SK-N-SH (cell line): Measurements from ENCODE around the gene SDF2L1.

Experiments used
- CHD2 ChIP-seq: fragments of 150-350 bp; IDR thresholded peaks from 2 replicates; pipeline ENCODE4 v1.6.1; 2018; ENCODE audit warnings: low read length; ENCODE audit not compliant: partially characterized antibody
- FOXJ3 ChIP-seq: sonication (generic); formaldehyde crosslinking; IDR thresholded peaks from 2 replicates; pipeline ENCODE4 v1.5.1; 2020; ENCODE audit warnings: mild to moderate bottlenecking, missing genetic modification reagents
- GATA2 ChIP-seq: sonication (generic); formaldehyde crosslinking; IDR thresholded peaks from 2 replicates; pipeline ENCODE4 v1.5.0; 2020; ENCODE audit warnings: mild to moderate bottlenecking, missing genetic modification reagents
- RAD21 ChIP-seq: IDR thresholded peaks from 2 replicates; pipeline ENCODE4 v1.6.1; 2012; ENCODE audit warnings: mild to moderate bottlenecking, low read length
- TAF1 ChIP-seq: IDR thresholded peaks from 2 replicates; pipeline ENCODE4 v1.6.1; 2012; ENCODE audit warnings: low read depth, mild to moderate bottlenecking, low read length, moderate library complexity, borderline replicate concordance
- TEAD4 ChIP-seq: IDR thresholded peaks from 2 replicates; pipeline ENCODE4 v1.4.0; 2012; ENCODE audit warnings: mild to moderate bottlenecking, borderline replicate concordance; ENCODE audit not compliant: insufficient read depth
- TF ChIP-seq, protein P1 (sequence below): IDR thresholded peaks from 2 replicates; pipeline ENCODE4 v1.4.0; 2012; ENCODE audit warnings: low read depth, borderline replicate concordance
- TF ChIP-seq, protein P2 (sequence below): IDR thresholded peaks from 2 replicates; pipeline ENCODE4 v1.6.1; 2012; ENCODE audit warnings: mild to moderate bottlenecking, low read depth, low read length, moderate library complexity
- TF ChIP-seq, protein P3 (sequence below): fragments of 200-600 bp; sonication (generic); IDR thresholded peaks from 2 replicates; pipeline ENCODE4 v1.6.1; 2017; ENCODE audit warnings: antibody characterized with exemption, mild to moderate bottlenecking, moderate library complexity

DNA sequence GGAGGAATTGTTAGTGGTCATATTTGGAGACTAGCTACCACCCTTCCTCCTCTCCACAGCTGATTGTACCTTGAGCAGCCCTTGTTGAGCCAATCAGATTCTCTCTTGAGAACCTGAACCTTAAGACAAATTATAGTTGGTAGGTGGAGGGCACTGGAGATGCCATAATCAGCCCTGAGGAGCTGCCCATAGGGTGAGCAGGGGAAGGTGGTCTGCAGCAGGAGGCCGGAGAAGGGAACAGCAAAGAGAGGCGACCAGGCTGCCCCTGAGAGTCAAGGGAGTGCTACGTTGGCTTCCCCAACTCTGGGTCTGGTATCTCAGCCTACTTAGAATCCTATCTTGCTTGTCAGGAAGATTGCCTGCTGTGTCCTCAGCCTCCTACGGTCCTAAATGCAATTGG is 2.7 kb upstream of the SDF2L1 start:
- TF ChIP-seq FOXJ3 (CRISPR knock-in tag), result no peak
- no peak for TF ChIP-seq RAD21
- no peak for TF ChIP-seq GATA2 (CRISPR knock-in tag)
- TF ChIP-seq, protein P1, sequence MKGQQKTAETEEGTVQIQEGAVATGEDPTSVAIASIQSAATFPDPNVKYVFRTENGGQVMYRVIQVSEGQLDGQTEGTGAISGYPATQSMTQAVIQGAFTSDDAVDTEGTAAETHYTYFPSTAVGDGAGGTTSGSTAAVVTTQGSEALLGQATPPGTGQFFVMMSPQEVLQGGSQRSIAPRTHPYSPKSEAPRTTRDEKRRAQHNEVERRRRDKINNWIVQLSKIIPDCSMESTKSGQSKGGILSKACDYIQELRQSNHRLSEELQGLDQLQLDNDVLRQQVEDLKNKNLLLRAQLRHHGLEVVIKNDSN, result no peak
- no peak for TF ChIP-seq CHD2
- TF ChIP-seq, protein P2, sequence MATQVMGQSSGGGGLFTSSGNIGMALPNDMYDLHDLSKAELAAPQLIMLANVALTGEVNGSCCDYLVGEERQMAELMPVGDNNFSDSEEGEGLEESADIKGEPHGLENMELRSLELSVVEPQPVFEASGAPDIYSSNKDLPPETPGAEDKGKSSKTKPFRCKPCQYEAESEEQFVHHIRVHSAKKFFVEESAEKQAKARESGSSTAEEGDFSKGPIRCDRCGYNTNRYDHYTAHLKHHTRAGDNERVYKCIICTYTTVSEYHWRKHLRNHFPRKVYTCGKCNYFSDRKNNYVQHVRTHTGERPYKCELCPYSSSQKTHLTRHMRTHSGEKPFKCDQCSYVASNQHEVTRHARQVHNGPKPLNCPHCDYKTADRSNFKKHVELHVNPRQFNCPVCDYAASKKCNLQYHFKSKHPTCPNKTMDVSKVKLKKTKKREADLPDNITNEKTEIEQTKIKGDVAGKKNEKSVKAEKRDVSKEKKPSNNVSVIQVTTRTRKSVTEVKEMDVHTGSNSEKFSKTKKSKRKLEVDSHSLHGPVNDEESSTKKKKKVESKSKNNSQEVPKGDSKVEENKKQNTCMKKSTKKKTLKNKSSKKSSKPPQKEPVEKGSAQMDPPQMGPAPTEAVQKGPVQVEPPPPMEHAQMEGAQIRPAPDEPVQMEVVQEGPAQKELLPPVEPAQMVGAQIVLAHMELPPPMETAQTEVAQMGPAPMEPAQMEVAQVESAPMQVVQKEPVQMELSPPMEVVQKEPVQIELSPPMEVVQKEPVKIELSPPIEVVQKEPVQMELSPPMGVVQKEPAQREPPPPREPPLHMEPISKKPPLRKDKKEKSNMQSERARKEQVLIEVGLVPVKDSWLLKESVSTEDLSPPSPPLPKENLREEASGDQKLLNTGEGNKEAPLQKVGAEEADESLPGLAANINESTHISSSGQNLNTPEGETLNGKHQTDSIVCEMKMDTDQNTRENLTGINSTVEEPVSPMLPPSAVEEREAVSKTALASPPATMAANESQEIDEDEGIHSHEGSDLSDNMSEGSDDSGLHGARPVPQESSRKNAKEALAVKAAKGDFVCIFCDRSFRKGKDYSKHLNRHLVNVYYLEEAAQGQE, result no peak
- TF ChIP-seq, protein P3, sequence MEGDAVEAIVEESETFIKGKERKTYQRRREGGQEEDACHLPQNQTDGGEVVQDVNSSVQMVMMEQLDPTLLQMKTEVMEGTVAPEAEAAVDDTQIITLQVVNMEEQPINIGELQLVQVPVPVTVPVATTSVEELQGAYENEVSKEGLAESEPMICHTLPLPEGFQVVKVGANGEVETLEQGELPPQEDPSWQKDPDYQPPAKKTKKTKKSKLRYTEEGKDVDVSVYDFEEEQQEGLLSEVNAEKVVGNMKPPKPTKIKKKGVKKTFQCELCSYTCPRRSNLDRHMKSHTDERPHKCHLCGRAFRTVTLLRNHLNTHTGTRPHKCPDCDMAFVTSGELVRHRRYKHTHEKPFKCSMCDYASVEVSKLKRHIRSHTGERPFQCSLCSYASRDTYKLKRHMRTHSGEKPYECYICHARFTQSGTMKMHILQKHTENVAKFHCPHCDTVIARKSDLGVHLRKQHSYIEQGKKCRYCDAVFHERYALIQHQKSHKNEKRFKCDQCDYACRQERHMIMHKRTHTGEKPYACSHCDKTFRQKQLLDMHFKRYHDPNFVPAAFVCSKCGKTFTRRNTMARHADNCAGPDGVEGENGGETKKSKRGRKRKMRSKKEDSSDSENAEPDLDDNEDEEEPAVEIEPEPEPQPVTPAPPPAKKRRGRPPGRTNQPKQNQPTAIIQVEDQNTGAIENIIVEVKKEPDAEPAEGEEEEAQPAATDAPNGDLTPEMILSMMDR, result no peak
- TF ChIP-seq TAF1, result no peak
- TF ChIP-seq TEAD4, result no peak
